Lower lobe of right lung (tissue), 2 donors: ENCODE data around the gene SGCE. TPM values are rescaled to one million over a fixed set of nuclear protein-coding genes. Genes with fewer than 3 reads are reported as not detected.

Source experiments
- ATAC-seq, 2 donors: fragments of 200-7000 bp; cut with Tn5 transposase; one replicate each; pipeline ENCODE4 v1.9.1; 2020 to 2022; ENCODE audit warnings: mild to moderate bottlenecking in 2 of 2, moderate library complexity in 2 of 2
- DNase-seq: peaks from one replicate; pipeline ENCODE4 v3.0.0-alpha.2; 2020
- H3K27ac ChIP-seq: fragments of 200-600 bp; one replicate; pipeline ENCODE4 v1.8.0; 2022
- H3K27me3 ChIP-seq: fragments of 200-600 bp; one replicate; pipeline ENCODE4 v1.8.0; 2022; ENCODE audit warnings: low read depth
- H3K36me3 ChIP-seq: fragments of 200-600 bp; one replicate; pipeline ENCODE4 v1.8.0; 2022; ENCODE audit warnings: mild to moderate bottlenecking
- H3K4me1 ChIP-seq: fragments of 200-600 bp; one replicate; pipeline ENCODE4 v1.8.0; 2022
- H3K4me3 ChIP-seq: fragments of 200-600 bp; one replicate; pipeline ENCODE4 v1.8.0; 2022; ENCODE audit warnings: mild to moderate bottlenecking
- H3K9me3 ChIP-seq: fragments of 200-600 bp; one replicate; pipeline ENCODE4 v1.8.0; 2022
- CTCF ChIP-seq: fragments of 200-600 bp; IDR thresholded peaks from one replicate; pipeline ENCODE4 v1.8.0; 2022; ENCODE audit warnings: antibody characterized with exemption, mild to moderate bottlenecking
- intact Hi-C: fragments of 100-400 bp; cut with DNase I; formaldehyde crosslinking; loops from one replicate; pipeline ENCODE4 v1.11.0; 2022
- total RNA-seq: library from RNA; stranded (reverse); fragmentation: NEBNext Ultra II Directional; extraction: Animal tissue kit (Norgen Biotek cat#: 25700); gene quantifications from one replicate; pipeline ENCODE4 v1.2.1, GENCODE V29; 2021
- donor health status: DM: no; HTN: yes; CAD: no; lungs with severe emphysema.

SGCE gene
- total RNA-seq, 1 donor from 2014 or later: 47.1 TPM

DNA sequence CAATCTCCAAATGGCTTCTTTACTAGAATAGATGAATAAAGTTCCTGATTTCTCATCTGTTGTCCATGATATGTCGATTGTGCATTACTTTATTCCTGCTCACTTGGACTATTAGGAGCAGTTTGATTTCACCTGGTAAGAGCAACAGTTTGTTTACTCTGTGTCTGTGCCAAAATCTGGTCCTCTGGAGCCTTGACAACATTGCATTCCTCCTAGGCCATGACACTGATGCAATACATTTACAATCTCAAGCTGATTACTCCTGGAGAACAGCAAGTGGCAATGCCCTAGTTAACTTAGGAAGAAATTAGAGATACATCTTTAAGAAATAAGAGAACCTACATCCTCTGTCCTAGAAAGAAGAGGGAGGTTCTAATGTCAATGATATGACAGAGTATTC is 71.8 kb downstream of the SGCE start:
- no peak overlapping the region for H3K4me3 ChIP-seq
- intact Hi-C loops: no loop called here
- H3K27me3 ChIP-seq: no peaks in the 10 kb centered on the region
- TF ChIP-seq CTCF: no peak
- no peak overlapping the region for H3K27ac ChIP-seq
- peaks cover 15% of the 10 kb centered on the region for H3K4me1 ChIP-seq
- peak; percentile 82 to 89 for ATAC-seq
- H3K36me3 ChIP-seq: no peaks in the 10 kb centered on the region
- no peaks in the 10 kb centered on the region for H3K9me3 ChIP-seq
- DNase-seq: no peak

DNA sequence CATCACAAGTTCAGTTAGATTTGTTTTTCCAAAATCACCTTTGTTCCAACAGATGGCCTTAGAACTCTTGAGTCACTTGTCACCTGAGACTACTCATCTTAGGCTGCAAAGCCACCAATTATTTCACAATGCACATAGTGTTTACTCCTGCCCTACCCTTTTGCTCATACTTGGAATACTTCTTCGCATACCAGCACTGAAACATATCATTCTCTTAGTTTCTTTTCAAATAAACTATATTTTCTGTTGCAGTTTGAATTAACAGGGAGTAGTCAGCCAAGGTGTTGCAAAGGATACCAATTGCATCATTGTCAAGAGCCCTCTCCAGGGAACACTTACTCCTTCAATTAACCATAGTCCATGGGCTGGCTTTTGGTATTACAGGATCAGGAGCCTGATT is 75.3 kb downstream of the SGCE start:
- TF ChIP-seq CTCF: no peak
- H3K4me3 ChIP-seq: no peak overlapping the region
- no peaks in the 10 kb centered on the region for H3K27me3 ChIP-seq
- ATAC-seq: peak; percentile 82 to 88
- H3K36me3 ChIP-seq: no peaks in the 10 kb centered on the region
- peak overlapping the region; percentile 18 for H3K27ac ChIP-seq
- peaks cover 4% of the 10 kb centered on the region for H3K9me3 ChIP-seq
- peaks cover 15% of the 10 kb centered on the region for H3K4me1 ChIP-seq
- intact Hi-C loops: no loop called here
- DNase-seq: no peak

DNA sequence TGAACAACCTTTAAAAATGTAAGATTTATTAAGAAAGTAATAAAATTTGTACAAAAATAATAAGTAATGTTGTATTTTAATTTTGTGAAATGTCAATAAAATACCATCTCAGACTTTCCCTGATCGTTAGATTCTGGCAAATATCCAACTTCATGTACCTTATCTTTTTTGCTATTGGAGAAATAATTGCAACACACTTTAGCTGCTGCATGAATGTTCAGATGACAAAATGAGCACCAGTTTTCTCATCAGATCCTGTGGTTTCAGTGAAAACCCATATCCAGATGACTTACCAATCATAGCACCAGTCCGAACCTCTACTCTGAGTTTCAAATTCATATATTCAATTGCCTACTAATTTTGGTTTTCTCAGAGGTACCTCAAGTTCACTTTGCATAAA is 76.5 kb downstream of the SGCE start:
- Histone ChIP-seq H3K4me3 (no peak overlapping the region), H3K27me3 (no peaks in the 10 kb centered on the region), H3K4me1 (peaks cover 11% of the 10 kb centered on the region), H3K9me3 (peaks cover 15% of the 10 kb centered on the region), H3K36me3 (no peaks in the 10 kb centered on the region), H3K27ac (no peak overlapping the region)
- DNase-seq (no peak), ATAC-seq (no peak)
- TF ChIP-seq CTCF: no peak
- intact Hi-C loops: no loop called here

DNA sequence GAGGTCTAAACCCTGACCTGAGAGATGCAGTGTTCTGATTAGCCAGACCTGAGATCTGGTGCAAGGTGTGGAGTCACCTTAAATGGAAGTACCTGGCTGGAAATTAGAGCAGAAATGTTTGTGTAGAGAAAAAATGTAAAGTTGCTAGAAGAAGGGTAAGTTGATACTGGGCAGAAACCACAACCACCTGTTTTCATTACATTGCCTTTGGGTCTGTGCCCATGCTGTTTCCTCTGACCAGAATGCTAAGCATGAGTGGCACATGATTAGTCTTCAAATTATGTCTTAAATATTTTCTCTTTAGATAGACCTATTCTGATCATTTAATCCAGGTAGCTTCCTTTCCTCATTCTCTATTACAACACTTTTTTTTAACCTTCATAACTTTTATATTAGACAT is 77.3 kb downstream of the SGCE start:
- Histone ChIP-seq H3K27me3 (no peaks in the 10 kb centered on the region), H3K9me3 (peaks cover 18% of the 10 kb centered on the region), H3K27ac (no peak overlapping the region), H3K4me3 (no peak overlapping the region), H3K4me1 (peaks cover 10% of the 10 kb centered on the region), H3K36me3 (no peaks in the 10 kb centered on the region)
- intact Hi-C loops: no loop called here
- TF ChIP-seq CTCF: no peak
- ATAC-seq: no peak
- no peak for DNase-seq

GRCh38 chr7:94577357-94577756 is 78.6 kb downstream of the SGCE start:
- peaks cover 24% of the 10 kb centered on the region for H3K9me3 ChIP-seq
- no peak overlapping the region for H3K4me3 ChIP-seq
- DNase-seq (no peak), ATAC-seq (no peak)
- H3K27me3 ChIP-seq: no peaks in the 10 kb centered on the region
- no peaks in the 10 kb centered on the region for H3K36me3 ChIP-seq
- intact Hi-C loops: no loop called here
- H3K27ac ChIP-seq: no peak overlapping the region
- no peaks in the 10 kb centered on the region for H3K4me1 ChIP-seq
- no peak for TF ChIP-seq CTCF

DNA sequence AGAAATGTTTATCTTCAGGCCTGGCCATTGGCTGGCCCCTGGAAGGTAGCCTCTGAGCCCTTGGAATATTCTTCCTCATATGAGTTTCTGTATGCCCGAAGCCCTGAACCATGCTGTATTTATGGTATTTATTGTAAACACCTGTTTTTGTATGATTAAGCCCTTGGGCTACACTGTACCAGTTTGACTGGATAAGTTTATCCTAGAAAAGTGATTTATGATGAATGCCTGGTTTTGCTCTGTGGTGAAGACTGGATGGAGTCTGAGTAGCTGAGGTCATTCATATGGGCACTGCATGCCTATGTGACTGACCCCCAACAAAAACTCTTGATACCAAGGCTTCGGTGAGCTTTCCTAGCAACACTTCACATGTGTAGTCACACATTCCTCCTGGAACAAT is 79.6 kb downstream of the SGCE start:
- intact Hi-C loops: no loop called here
- no peak for DNase-seq

More for the DNA sequence above, 79.6 kb downstream of the SGCE start:
- Histone ChIP-seq H3K4me1 (no peaks in the 10 kb centered on the region), H3K36me3 (no peaks in the 10 kb centered on the region), H3K27ac (no peak overlapping the region), H3K9me3 (peaks cover 24% of the 10 kb centered on the region), H3K4me3 (no peak overlapping the region), H3K27me3 (no peaks in the 10 kb centered on the region)
- TF ChIP-seq CTCF: no peak
- ATAC-seq: no peak
